Activated CD4-positive, CD25-positive, alpha-beta regulatory T cell (primary cell): ENCODE results near the gene CCNB3.

Source experiments
- DNase-seq, 4 experiments: peaks; one replicate each; lab custom pipeline; 2025; lab: John Stamatoyannopoulos, UW

Gene CCNB3

DNA sequence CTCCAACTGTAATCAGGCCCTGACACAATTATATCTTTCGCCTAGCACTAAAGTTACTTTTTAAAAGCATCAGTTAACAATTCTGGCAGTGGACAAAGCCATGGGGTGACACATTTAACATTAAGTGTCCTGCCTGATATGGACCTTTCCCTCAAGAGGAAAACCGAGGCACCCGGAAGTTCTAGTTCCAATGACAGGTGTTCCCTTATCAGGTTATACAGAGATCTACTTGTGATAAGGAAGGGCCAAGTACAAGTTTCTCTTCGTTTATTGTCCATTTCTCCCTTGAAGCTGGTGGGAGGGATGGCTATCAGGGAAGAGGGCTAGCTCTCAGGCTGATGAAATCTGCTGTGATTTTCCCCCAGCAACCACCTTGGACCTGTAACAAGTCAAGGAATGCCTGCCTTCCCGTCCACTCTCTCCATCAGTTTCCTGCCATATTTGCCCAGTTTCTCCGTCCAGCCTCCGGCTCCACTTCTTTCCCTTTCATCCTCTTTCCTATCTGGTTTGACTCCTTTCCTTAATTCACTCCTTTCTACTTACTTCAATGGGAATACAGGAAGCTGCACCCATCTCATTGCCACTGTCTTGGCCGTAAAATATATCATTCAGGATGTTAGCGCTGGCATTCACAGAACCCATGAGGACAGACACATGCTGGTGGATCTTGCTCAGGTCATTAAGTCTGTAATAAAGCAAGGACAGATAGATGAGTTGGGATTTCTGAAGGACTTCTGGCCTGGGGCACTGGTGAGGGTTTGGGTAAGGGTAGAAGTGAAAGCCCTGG is 171.1 kb downstream of the CCNB3 start:
- DNase-seq, result no peak

DNA sequence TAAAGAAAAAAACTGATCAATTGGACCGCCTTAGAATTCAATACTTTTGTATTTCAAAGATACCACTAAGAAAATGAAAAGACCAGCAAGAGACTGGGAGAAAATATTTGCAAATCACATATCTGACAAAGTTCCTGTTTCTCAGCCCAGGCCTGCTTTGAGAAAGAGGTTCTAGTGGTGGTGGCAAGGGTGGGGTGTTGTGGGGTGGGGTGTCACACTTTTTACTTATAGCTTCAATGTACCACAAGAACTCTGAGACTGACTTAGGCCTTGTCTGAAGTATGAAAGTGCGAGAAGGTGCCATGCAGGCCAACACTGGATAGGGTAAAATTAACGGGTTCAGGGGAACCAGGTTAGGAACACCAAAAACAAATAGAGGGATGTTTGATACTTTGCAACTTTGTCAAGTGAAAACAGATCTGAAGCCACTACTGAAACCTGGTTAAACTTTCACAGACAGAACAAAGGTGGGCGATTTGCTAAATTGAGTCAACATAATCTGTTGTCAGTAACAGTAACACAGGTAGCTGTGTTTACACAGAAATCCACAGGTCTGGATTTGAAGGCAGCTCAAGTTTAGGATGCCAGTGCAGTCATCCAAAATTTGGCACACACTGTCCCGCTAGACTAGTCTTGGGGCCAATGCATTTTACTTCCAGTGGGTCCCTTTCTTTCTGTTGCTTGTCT is 177.3 kb downstream of the CCNB3 start:
- no peak for DNase-seq

DNA sequence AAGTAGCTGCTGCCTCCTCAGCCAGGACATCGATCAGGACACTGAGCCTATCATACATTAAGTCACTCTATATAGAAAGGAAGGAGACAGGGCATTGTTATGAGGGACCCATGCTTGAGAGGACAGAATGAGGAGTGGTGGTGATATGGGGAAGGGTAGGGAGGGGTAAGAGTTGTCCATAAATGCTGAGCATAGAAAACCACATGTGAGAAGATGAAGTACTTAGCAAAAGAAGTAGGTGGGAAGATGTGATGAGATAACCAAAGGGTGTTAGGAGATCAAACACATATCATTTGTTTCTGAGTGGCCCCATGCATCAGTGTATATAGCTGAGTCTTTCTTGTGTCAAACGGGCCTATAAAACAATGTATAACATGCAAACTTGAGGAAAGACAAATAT is 182.0 kb downstream of the CCNB3 start:
- no peak for DNase-seq

DNA sequence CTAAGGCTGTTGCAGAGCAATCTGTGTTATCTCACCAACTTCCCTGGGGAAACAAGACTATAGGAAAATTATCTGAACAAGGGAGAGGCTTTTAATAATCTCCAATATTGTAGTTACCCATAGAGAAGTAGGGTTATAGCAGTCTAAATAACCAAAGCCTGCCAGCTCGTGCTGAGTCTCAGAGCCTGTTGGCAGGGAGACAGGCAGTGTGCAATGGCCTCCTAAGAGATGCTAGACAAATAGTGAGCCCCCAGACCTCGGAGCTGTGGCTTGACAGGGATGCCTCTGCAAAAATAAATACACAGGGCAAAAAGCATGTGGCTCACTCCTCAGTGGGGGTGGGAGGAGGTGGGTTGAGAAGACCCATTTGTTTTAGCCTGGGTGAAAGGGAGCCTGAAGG is 189.3 kb downstream of the CCNB3 start:
- DNase-seq, result no peak
